ENCODE data around the gene AGAP1.

The AGAP1 gene

DNA sequence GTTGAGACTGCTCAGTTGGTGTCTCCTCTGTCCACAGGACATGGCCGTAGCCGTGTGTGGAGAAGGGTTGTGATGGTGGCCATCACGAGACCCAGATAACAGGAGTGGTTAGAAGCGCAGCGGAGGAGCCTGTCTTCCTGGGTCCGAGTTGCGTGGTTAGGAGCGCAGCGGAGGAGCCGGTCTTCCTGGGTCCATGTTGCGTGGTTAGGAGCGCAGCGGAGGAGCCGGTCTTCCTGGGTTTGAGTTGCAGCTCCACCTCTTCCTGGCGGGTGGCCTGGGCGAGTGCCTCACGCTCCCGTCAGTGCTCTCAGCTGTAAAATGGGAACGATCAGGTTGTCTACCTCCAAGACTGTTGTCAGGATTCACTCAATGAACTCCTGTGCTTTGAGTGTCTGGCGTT lies 498.2 kb downstream of the AGAP1 start:
- DNase-seq (ENCODE audit: low read depth in 2 of 2) = no peak

DNA sequence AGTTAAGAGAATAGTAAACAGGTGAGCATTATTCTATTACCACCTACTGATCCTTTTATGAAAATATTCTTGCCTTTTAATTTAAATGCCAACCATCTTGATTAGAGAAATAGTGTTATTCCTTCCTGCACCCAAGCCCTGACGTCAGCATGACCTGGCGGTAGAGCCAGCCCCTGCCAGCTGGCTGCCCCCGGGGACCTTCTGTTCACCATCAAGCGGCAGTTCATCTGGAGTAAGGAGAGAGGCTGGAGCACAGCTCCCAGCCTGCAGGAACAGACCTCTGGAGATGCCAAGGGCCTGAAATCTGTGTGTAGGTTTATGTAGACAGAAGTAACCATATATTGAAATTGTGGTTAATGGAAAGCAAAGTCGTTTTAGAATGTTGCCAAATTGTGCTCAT lies 502.6 kb downstream of the AGAP1 start:
- DNase-seq (ENCODE audit: low read depth in 2 of 2) = no peak

DNA sequence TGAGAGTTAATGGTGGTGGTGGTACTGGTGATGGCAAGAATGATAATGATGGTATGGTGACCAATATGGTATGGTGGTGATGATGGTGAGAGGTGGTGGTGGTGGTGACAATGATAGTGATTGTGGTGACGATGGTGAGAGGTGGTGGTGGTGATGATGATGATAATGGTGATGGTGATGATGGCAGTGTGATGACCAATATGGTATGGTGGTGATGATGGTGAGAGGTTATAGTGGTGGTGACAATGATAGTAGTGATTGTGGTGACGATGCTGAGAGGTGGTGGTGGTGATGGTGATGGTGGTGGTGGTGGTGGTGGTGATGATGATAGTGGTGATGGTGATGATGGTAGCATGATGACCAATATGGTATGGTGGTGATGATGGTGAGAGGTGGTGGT lies 505.2 kb downstream of the AGAP1 start:
- no peak for DNase-seq (ENCODE audit: low read depth in 2 of 2)

DNA sequence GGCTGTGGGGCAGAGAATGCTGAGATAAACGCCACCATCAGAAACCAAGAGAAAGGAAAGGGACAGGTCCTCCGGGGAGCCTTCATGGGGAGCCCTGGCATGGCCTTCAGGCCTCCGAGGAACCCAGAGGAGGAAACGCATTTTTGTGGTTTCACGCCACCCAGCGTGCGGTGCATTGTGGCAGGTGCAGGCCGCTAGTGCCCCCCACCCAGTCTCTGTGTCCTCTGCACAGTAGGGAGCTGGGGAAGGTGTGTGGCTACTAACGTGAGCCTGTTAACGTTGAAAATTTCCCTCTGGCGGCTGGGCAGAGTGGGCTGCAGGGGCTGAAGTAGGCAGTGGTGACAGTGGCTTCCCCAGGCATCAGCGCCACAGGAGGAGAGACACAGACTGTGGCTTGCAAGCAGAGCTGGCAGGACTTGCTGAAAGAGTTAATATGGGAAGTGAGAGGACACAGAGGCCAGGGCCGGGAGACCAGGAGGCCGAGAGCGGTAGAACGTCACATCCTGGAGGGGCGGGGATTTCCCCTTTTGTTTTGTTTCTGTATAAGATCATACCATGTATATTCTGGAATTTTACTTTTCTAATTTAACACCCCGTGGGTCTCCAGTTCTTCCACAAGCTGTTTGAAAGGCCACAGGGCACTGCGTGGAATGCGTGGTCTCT lies 507.5 kb downstream of the AGAP1 start:
- DNase-seq (ENCODE audit: low read depth in 2 of 2) = no peak

DNA sequence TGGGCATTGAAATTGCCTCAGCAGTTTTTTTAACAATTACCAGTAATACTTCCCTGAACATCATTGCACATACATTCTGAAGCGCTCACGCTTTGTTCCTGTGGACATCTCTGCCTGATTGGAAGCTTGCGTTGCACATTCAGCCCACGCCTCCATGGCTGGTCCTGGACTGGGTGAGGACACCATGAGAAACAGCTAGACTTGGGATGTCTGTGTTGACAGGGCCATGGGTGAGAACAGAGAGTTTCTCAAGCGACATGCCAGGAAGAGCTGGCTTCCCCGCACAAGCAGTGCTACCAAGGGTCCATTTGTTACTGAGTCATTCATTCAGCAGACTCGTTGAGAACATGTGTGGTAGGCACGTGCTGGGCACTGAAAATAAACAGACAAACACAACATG lies 508.0 kb downstream of the AGAP1 start:
- no peak for DNase-seq (ENCODE audit: low read depth in 2 of 2)

DNA sequence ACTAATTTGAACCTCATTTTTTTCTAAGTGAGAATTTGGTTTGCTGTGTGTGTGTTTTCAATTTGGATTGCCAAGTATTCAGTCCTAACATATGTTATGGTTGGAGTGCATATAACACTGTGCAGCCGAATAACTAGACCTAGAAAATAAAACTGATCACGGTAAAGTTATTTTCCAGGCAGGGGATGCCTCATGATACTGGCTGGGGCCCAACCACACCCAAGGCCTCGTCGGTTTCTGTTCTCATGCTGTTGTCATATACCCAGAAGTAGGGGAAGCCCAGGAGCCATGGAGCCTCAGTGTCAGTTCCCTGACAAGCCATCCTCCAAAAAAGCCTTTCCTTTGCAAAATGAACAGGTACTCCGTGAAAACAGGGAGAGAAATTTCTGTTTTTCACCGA lies 514.2 kb downstream of the AGAP1 start:
- DNase-seq (ENCODE audit: low read depth in 2 of 2) = no peak

DNA sequence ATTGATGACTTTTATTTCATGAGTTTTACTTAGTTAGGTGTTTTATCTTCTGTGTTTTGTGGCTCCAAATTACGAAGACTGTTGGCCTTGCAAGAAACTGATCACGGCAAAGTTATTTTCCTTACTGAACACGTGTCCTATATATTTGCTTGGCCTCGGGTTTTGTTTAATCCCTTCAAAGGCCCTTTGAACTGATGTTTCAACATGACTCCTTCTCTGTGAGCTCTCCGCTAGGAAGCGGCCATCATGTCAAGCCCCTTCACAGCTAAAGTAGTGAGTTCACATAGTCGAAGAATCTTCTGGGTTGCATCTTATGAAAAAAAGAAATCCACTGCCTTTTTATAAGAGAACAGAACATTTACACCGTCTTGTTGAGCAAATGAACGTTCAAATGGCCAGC lies 515.0 kb downstream of the AGAP1 start:
- DNase-seq (ENCODE audit: low read depth in 2 of 2) = no peak

DNA sequence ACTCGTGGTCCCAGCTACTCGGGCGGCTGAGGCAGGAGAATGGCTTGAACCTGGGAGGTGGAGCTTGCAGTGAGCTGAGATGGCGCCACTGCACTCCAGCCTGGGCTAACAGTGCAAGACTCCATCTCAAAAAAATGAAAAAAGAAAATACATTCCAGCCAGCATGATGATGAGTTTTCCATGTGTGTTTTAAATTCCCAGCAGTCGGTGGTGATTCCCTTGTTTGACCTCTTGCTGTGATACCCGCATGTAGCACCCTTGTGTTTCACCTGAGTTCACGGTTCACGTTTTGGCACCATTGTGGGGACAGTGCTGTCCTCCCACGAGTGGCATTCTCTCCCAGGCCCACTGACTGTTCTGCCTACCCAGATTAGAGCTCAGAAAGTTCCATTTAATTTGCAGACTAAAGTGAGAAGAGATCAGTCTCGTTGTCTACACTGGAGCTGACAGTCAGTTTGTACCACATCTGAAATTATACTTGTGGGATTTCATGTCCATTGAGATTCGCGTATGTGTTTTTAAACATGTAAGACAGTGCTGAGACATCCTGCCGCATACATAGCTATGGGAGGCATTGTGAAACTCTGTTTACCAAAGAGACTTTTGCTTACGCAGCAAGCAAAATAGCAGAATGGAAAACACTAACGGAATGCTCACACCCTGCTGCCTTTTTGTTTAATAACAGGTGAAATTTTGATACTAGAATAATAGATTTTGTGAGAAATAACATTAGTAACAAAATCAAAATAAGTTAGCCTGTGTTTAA lies 517.3 kb downstream of the AGAP1 start:
- DNase-seq (ENCODE audit: low read depth in 2 of 2) = no peak

DNA sequence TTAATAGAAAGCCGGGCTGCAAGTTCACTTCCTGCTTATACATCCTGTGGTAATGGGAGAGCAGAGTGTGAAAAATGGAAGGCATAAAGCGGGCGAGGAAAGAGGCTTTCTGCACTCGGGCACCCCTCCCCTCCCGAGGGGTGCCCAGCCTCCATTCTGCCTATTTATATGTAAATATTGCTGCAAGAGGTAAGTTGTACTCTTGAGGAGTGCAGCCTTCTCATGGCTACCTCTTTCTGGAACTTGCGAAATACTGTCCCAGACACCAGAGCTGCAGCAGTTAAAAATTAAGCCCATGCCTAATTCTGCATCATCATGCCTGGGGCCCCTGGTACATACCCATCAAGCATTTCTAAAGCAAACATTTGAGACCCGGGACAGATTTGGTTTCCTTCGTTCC lies 518.3 kb downstream of the AGAP1 start:
- no peak for DNase-seq (ENCODE audit: low read depth in 2 of 2)

DNA sequence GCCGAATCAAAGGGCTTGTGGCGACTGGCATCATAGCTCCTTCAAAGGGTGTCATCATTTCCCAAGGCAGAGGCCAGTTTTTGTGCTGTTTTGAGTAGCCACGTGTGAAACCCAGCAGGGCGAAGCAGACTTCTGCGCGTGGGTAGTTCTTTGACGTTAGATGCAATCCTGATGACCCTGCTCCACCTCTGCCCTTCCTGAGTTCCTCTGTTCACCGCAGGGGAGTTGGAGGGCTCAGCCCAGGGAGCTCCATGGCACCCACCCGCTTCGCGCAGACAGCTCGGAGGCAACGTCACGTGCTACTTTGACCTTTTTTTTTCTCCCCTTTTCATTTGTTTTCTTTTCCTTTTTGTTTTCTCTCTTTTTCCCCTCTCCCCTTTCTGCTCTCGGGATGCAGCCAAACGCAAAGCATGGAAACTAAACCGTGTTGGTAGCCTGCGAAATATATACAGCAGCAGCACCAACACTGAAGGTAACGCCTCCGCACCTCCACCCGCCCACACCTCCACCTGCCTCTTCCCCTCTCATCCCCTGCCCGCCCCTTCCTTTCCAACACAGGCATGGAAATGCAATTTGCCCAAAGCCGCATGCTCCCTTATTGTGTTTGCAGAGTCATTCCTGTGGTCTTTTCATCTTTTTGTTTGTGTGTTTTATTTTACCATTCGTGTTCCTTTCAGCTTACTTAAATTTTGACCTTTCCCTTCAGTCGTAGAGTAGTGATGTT lies 520.7 kb downstream of the AGAP1 start:
- no peak for DNase-seq (ENCODE audit: low read depth in 2 of 2)

DNA sequence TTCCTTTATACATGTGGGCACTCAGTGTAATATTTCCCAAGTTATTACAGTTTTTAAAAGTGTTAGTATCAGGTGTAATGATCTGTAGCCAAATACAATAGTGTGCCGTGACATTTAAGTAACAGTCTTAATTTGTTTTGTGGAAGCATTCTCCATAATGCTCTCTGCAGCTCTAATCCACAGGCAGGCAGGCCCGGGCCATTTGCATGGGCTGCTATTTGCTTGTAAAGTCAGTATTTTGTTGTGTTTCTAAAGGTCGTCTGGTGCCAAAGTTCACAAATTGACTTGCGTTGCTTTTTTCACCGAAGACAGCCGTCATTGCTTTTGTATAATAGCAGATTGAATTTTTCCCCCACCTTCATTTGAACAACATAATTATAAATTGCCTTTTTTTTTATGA lies 521.3 kb downstream of the AGAP1 start:
- DNase-seq (ENCODE audit: low read depth in 2 of 2) = no peak

DNA sequence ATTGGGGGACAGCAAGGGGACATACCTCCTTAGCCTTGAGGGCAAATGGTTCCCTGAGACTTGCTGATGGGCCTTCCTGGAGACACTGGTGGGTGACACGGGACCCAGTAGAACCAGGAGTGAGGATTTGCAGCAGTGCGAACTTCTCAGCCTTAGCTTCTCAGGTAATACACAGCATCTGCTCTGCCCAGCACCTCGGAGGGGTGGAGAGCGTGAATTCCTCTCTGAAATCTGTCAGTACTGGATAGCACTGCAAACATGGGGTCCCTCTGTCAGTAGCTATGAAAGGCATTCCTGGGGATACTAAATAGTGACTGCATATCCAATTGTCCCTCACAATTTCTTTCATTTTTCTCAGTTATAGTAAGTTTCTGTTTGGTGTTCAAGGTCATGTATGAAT lies 522.7 kb downstream of the AGAP1 start:
- DNase-seq (ENCODE audit: low read depth in 2 of 2) = no peak

DNA sequence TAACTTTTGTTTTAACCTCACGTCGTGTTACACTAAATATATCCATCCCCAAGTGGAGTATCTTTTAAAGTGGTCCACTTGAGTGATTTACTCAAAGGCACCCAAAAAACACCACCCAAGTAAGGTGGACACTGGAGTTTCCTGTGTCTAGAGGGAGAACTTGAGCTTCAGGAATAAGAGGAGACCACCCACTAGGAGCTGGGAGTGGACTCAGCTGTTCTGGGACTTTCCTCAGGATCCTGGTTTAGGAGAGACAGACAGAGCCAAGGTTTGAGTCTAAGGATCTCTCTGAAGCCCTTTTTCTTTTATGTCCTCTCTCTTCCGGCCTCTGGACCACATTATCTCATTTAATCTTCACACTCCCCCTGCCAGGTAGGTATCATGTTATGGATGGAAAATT lies 523.6 kb downstream of the AGAP1 start:
- no peak for DNase-seq (ENCODE audit: low read depth in 2 of 2)

DNA sequence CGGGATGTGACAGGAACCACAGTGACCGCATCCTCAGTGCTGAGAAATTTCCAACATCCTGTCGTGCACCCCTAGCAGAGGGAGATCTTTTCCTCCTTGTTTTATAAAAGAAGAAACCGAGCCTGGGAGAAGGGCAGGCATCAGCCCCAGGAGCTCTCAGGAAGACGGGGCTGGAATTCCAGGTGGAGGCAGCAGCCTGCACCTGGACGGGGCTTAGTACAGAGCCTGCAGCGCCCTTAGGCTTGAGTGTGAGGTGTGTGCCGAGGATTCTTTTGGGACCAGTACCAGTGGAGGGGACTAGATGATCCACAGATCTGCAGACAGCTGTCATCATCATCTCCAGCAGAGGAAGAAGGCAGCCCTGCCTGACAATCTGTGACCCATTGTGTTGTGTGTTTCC lies 525.6 kb downstream of the AGAP1 start:
- no peak for DNase-seq (ENCODE audit: low read depth in 2 of 2)

DNA sequence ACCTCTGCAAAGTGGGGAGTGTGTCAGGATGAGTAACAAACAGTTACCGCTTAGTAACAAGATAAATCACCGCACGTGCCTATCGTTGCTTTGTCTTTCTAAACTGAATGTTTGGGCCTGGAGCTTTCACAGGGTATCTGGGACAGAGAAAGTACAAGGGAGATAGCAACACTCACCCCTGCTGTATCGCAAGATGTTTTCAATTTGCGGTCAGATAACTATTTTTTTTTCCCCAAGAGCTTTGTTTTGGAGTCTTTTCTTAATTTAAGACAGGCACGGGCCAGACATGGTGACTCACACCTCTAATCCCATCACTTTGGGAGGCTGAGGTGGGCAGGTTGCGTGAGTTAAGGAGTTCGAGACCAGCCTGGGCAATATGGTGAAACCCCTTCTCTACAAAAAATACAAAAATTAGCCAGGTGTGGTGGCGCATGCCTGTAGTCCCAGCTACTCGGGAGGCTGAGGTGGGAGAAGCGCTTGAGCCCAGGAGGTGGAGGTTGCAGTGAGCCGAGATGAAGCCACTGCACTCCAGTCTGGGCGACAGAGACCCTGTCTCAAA lies 527.7 kb downstream of the AGAP1 start:
- no peak for DNase-seq (ENCODE audit: low read depth in 2 of 2)

DNA sequence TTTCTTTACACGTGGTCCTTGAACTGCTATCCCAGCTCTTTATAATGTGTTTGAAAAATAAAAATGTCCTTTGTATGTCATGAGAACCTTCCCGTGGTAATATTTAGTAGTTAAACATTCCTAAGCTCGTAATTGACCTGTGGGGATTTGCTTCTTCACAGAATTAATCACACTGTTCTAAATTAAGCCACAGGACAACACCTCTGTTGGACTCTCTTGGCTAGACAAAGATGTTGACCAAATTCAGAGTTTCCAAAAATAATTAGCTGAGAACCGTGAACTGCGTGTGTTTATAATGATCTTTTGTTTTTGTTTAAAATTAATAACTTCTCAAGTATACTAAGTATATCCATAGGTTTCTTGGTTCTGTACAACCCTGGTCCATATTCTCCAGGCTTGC lies 528.3 kb downstream of the AGAP1 start:
- no peak for DNase-seq (ENCODE audit: low read depth in 2 of 2)

DNA sequence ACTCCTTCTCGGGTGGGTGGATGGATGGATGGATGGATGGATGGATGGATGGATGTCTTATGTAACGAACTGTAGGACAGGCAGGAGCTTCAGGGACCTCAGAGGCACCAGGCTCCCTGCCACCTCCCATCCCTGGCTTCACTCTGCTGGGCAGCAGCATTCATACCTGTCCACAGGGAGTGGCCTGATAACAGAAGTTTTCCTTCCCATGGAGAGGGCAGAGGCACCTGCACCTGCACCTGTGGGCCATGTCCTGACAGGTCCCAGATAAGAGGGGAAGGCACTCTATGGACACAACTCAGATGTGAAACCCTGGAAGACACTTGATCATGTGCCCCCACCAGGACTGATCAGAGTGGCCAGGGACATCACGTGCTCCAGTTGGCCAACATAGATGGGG lies 532.0 kb downstream of the AGAP1 start:
- DNase-seq (ENCODE audit: low read depth in 2 of 2) = no peak

DNA sequence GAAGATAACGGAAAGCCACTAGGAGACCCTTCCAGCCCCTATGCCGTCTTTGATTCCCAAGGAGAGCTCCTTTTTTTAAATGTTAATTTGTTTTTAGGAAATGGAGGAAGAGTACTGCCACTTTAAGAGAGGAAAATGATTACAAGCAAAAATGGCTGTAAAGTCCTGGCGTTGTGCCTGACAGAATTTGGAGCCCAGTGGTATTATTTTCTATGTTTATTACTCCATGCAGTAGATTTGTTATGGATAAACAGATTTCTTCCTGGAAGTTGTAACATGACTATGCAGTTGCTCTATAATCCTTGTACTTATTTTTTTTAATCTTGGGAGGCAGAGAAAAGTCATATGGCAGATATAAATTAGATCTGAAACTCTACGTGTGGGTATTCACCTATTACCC lies 533.0 kb downstream of the AGAP1 start:
- no peak for DNase-seq (ENCODE audit: low read depth in 2 of 2)

DNA sequence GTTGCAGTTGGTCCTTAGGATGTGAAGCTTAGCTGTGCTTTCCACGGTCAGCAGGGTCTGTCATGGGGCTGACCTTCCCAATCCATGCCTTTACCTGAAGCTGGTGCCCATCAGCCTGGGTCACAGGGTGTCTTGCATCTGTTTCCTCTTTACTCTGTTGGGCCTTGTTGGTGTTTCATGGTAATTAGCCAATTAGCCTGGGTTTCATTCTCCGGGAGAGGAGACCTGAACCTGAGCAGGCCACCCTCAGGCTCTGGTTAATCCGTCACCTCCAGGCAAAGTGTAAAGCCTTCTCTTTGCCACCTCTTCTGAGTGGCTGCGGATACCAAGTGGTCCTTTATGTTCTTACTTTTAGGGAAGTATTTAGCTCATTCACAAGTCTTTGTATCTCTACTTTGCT lies 534.2 kb downstream of the AGAP1 start:
- no peak for DNase-seq (ENCODE audit: low read depth in 2 of 2)

DNA sequence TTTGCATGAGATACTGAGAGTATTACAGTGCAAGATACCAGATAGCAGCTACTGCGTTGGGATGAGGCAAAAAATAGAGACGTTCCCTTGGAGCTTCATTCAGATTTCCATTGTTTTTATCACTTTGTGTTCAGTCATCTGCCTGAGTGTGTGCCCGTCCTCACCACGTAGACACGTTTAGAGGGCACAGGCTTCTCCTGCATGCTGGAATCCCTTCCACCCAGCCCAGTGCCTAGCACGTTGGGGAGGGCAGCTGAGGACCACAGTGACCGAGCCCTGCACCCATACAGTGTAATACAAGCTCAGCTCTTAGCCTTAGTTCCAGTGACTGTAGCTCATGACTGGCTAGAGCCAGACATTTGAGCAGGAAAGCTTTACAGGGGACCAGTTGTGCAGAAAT lies 539.6 kb downstream of the AGAP1 start:
- no peak for DNase-seq (ENCODE audit: low read depth in 2 of 2)

DNA sequence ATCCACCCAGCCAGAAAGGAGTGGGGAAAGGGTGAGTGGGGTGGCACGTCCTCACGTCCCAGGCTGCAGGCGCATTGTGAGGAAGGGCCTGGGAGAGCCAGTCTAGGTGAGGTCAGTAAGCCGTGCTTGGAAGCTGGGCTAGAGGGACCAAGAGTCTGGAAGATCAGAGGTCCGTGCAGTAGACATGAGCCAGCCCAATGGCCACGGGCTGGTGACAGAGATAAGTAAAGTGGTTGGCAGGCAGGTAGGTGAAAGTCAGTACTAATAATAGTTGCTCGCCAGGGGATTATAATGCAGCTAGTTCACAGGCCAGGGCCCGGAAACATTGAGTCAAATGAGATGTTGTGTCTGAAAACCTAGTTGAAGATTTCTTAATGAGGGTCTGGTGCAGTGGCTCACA lies 541.1 kb downstream of the AGAP1 start:
- no peak for DNase-seq (ENCODE audit: low read depth in 2 of 2)

DNA sequence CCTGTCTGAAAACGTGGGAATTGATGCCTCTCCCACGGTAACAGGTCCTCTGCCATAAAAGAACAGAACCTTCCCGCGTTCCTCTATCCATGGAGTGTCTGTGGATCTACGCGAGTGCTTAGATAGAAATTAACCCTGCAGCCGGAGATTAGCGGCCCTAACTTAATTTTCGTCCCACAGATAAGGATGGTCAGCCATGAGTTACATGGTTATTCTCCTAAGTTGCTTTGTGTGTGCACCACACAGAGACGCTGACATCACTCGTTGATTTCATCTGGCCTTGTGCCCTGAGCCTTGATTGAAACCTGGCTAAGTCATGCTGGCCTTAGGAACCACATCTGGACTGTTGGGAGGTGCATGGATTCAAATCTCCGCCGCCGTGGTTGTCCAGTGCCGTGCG lies 542.2 kb downstream of the AGAP1 start:
- DNase-seq (ENCODE audit: low read depth in 2 of 2) = no peak

DNA sequence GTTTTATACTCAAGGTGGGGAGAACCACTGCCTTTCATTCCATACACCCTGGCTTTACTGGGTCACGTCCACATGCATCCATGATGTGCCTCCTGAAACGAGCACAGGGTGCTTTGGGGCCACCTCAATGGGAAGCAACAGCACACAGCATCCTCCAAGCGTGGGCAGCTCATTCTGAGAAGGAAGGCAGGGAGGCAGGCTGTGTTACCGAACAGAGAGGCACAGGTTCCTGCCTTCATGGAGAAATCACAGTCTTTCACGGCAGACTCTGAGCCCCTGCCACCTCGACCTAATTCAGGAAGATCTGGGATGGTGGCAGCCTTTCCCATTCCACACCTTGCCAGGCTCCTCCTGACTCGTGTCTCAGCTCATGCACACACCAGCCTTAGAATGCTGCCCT lies 544.3 kb downstream of the AGAP1 start:
- no peak for DNase-seq (ENCODE audit: low read depth in 2 of 2)

Data from stimulated activated CD4-positive, alpha-beta T cell treated with anti-CD3 and anti-CD28 coated beads, Interleukin-12 subunit alpha, Interleukin-12 subunit beta, amount 100 ng/mL, for 24 hours (primary cell).